HCT116 (cell line): Measurements from ENCODE around the gene ZFHX3. TPM values are rescaled to one million over a fixed set of nuclear protein-coding genes. Genes with fewer than 3 reads are reported as not detected.

Experiments
- ATAC-seq: fragments of 200-7000 bp; cut with Tn5 transposase; 2 replicates; pipeline ENCODE4 v1.9.1; 2020; ENCODE audit warnings: mild to moderate bottlenecking, moderate library complexity
- BruUV-seq: library from RNA; stranded (reverse); fragments of 400-500 nt; replicated peaks from 2 replicates; lab custom pipeline; 2021; lab: Mats Ljungman, UMichigan
- CTCF ChIA-PET: fragments of 300-600 bp; sonication (Branson Sonifier 250); formaldehyde crosslinking; loops from one replicate; lab custom pipeline; 2021; ENCODE audit warnings: antibody characterized with exemption; lab: Charles Lee
- POLR2A ChIA-PET: fragments of 300-600, 350-600 bp; sonication (Branson Sonifier 250); formaldehyde crosslinking; loops from one replicate; lab custom pipeline; 2021; ENCODE audit warnings: antibody characterized with exemption; lab: Charles Lee
- RAD21 ChIA-PET, 2 experiments: fragments of 300-600 bp; sonication (Branson Sonifier 250); formaldehyde crosslinking; loops; one replicate each; lab custom pipeline; 2023; ENCODE audit warnings: low total read pairs in 2 of 2; ENCODE audit not compliant: uncharacterized antibody in 2 of 2, unreplicated experiment in 2 of 2, low non-redundant PET in 1 of 2; lab: Charles Lee
- DNase-seq: peaks from one replicate; pipeline ENCODE4 v3.0.0-alpha.2; 2010; ENCODE audit warnings: low read depth, low spot score
- H2AFZ ChIP-seq: fragments of 200-600 bp; shearing (Covaris generic), sonication (generic); 2 replicates; pipeline ENCODE4 v1.6.1; 2017; ENCODE audit warnings: low read depth, mixed run types, mixed read lengths, antibody characterized with exemption, low read length; ENCODE audit not compliant: poor library complexity, severe bottlenecking
- H3K27ac ChIP-seq: 2 replicates; pipeline ENCODE4 v1.5.1; 2012; ENCODE audit warnings: low read depth, low read length
- H3K27me3 ChIP-seq: fragments of 200-600 bp; sonication (generic); 2 replicates; pipeline ENCODE4 v1.6.1; 2016; ENCODE audit warnings: mixed run types, low read length, mixed read lengths; ENCODE audit not compliant: insufficient read depth
- H3K36me3 ChIP-seq, 2 experiments: fragments of 200-500 bp in 1 of 2; fragments of 200-600 bp in 1 of 2; sonication (Bioruptor generic) in 1 of 2; sonication (generic) in 1 of 2; 2 replicates each; pipeline versions ENCODE4 v1.5.1 to v1.6.1; 2014 to 2016; ENCODE audit warnings: low read length in 2 of 2, inconsistent platforms in 1 of 2, mixed read lengths in 1 of 2, mixed run types in 1 of 2; ENCODE audit not compliant: insufficient read depth in 2 of 2, control insufficient read depth in 1 of 2
- H3K4me1 ChIP-seq, 2 experiments: fragments of 200-600 bp in 1 of 2; sonication (generic) in 1 of 2; 2 replicates each; pipeline versions ENCODE4 v1.5.1 to v1.6.1; 2012 to 2017; ENCODE audit warnings: low read length in 2 of 2, inconsistent platforms in 1 of 2, mild to moderate bottlenecking in 1 of 2, mixed read lengths in 1 of 2, mixed run types in 1 of 2, moderate library complexity in 1 of 2; ENCODE audit not compliant: insufficient read depth in 2 of 2, control insufficient read depth in 1 of 2
- H3K4me2 ChIP-seq: fragments of 200-600 bp; sonication (generic); 2 replicates; pipeline ENCODE4 v1.6.1; 2017; ENCODE audit warnings: mixed run types, low read length, mixed read lengths
- H3K4me3 ChIP-seq, 2 experiments: fragments of 200-600 bp in 1 of 2; sonication (generic) in 1 of 2; replicated peaks in 1 of 2; 2 replicates each; pipeline ENCODE4 v1.5.1; 2011 to 2016; ENCODE audit warnings: low read length in 2 of 2, control low read depth in 1 of 2, low read depth in 1 of 2, mild to moderate bottlenecking in 1 of 2, mixed read lengths in 1 of 2, mixed run types in 1 of 2
- H3K79me2 ChIP-seq: fragments of 200-600 bp; sonication (generic); 2 replicates; pipeline ENCODE4 v1.6.1; 2017; ENCODE audit warnings: mild to moderate bottlenecking, mixed run types, low read length, moderate library complexity, mixed read lengths; ENCODE audit not compliant: insufficient read depth
- H3K9ac ChIP-seq: fragments of 200-600 bp; sonication (generic); 2 replicates; pipeline ENCODE4 v1.6.1; 2016; ENCODE audit warnings: low read length, mixed read lengths
- H3K9me2 ChIP-seq: fragments of 200-600 bp; sonication (generic), shearing (Covaris generic); 2 replicates; pipeline ENCODE4 v1.6.1; 2017; ENCODE audit warnings: mixed run types, mild to moderate bottlenecking, moderate library complexity; ENCODE audit not compliant: insufficient read depth
- H3K9me3 ChIP-seq, 2 experiments: fragments of 200-500 bp in 1 of 2; fragments of 200-600 bp in 1 of 2; sonication (Bioruptor generic) in 1 of 2; sonication (generic) in 1 of 2; 2 replicates each; pipeline ENCODE4 v1.6.1; 2014 to 2017; ENCODE audit warnings: low read length in 2 of 2, mixed read lengths in 2 of 2, inconsistent platforms in 1 of 2, low read depth in 1 of 2, mild to moderate bottlenecking in 1 of 2, mixed run types in 1 of 2, moderate library complexity in 1 of 2; ENCODE audit not compliant: control insufficient read depth in 1 of 2, insufficient read depth in 1 of 2
- H4K20me1 ChIP-seq: fragments of 200-600 bp; sonication (generic), shearing (Covaris generic); 2 replicates; pipeline ENCODE4 v1.6.1; 2017; ENCODE audit warnings: mixed run types, mild to moderate bottlenecking, moderate library complexity; ENCODE audit not compliant: insufficient read depth
- EGR1 ChIP-seq: IDR thresholded peaks from 2 replicates; pipeline ENCODE4 v1.6.1; 2012; ENCODE audit warnings: low read depth
- POLR2A ChIP-seq: IDR thresholded peaks from 2 replicates; pipeline ENCODE4 v1.7.0; 2011; ENCODE audit warnings: borderline replicate concordance; ENCODE audit not compliant: insufficient read depth, insufficient read length; ENCODE audit errors: extremely low read depth
- SRF ChIP-seq: IDR thresholded peaks from 2 replicates; pipeline ENCODE4 v1.6.1; 2012; ENCODE audit warnings: low read depth
- ZNF274 ChIP-seq: fragments of 200-500 bp; sonication (Bioruptor generic); IDR thresholded peaks from 2 replicates; pipeline ENCODE4 v1.6.1; 2014; ENCODE audit warnings: mild to moderate bottlenecking, low read depth, low read length, inconsistent platforms
- intact Hi-C: fragments of 100-400 bp; cut with micrococcal nuclease; formaldehyde crosslinking; loops from 2 replicates; pipeline ENCODE4 v1.10.0; 2022
- total RNA-seq: library from RNA; stranded (reverse); gene quantifications from one replicate; pipeline ENCODE4 v1.2.1, GENCODE V29; 2021; ENCODE audit not compliant: unreplicated experiment
- TF ChIP-seq, protein P1 (sequence below): IDR thresholded peaks from 2 replicates; pipeline ENCODE4 v1.6.1; 2011; ENCODE audit warnings: mild to moderate bottlenecking, low read length, moderate library complexity; ENCODE audit not compliant: insufficient replicate concordance; ENCODE audit errors: extremely low read depth
- TF ChIP-seq, protein P2 (sequence below), 3 experiments: fragments of 200-600 bp in 1 of 3; sonication (generic) in 1 of 3; IDR thresholded peaks in 2 of 3; conservative IDR thresholded peaks in 1 of 3; 2 replicates each; pipeline ENCODE4 v1.5.1; 2012 to 2017; ENCODE audit warnings: low read depth in 2 of 3, low read length in 2 of 3, antibody characterized with exemption in 1 of 3, borderline replicate concordance in 1 of 3, control low read depth in 1 of 3, mild to moderate bottlenecking in 1 of 3, mixed read lengths in 1 of 3, mixed run types in 1 of 3, moderate library complexity in 1 of 3; ENCODE audit not compliant: insufficient read depth in 1 of 3

ZFHX3 gene
- total RNA-seq, 1 experiment from 2014 or later, result 6.3 TPM

DNA sequence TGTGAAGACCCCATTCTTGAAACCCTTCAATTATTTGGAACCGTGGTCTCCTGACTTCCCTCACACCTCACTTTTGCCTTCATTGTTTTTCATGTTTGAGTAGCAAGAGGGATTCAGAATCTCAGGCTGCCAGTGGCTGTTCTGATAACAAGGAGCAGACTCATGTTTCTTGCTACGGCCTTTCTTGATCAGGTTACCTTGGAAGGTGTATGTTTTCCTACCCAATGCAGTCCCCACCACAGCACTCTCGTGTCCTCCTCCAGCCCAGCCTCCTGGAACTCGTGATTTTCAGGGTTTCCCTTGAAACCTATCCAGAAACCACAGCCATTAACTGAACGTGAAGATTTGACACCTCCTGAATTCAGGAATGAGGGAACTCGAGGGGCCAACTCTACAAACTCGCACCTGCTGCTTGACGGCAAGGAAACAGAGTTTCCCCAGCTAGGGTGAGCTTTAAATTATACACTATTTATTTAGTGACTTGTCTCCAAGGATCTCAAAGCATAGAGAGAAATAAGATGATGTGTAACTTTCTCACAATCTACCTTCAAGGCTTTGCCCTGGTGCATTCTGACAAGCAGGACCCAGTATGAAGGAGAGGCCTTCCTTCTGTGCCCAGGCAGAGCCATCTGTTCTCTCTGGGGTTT, 1.6 kb downstream of the ZFHX3 start:
- H2AFZ ChIP-seq, result no peak overlapping the region
- intact Hi-C loops, result no loop called here
- H3K9me3 ChIP-seq, result no peaks in the 10 kb centered on the region
- peaks cover 71% of the 10 kb centered on the region for H3K79me2 ChIP-seq
- H3K4me3 ChIP-seq, result no peak overlapping the region
- RAD21 ChIA-PET, result no interaction called here
- no TSS peak for BruUV-seq
- no peak for DNase-seq
- no peak for ATAC-seq
- TF ChIP-seq ZNF274 (no peak), EGR1 (no peak), SRF (no peak), POLR2A (no peak)
- TF ChIP-seq, protein P1, sequence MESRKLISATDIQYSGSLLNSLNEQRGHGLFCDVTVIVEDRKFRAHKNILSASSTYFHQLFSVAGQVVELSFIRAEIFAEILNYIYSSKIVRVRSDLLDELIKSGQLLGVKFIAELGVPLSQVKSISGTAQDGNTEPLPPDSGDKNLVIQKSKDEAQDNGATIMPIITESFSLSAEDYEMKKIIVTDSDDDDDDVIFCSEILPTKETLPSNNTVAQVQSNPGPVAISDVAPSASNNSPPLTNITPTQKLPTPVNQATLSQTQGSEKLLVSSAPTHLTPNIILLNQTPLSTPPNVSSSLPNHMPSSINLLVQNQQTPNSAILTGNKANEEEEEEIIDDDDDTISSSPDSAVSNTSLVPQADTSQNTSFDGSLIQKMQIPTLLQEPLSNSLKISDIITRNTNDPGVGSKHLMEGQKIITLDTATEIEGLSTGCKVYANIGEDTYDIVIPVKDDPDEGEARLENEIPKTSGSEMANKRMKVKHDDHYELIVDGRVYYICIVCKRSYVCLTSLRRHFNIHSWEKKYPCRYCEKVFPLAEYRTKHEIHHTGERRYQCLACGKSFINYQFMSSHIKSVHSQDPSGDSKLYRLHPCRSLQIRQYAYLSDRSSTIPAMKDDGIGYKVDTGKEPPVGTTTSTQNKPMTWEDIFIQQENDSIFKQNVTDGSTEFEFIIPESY, result no peak
- TF ChIP-seq, protein P2, sequence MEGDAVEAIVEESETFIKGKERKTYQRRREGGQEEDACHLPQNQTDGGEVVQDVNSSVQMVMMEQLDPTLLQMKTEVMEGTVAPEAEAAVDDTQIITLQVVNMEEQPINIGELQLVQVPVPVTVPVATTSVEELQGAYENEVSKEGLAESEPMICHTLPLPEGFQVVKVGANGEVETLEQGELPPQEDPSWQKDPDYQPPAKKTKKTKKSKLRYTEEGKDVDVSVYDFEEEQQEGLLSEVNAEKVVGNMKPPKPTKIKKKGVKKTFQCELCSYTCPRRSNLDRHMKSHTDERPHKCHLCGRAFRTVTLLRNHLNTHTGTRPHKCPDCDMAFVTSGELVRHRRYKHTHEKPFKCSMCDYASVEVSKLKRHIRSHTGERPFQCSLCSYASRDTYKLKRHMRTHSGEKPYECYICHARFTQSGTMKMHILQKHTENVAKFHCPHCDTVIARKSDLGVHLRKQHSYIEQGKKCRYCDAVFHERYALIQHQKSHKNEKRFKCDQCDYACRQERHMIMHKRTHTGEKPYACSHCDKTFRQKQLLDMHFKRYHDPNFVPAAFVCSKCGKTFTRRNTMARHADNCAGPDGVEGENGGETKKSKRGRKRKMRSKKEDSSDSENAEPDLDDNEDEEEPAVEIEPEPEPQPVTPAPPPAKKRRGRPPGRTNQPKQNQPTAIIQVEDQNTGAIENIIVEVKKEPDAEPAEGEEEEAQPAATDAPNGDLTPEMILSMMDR (IDR thresholded peaks at IDR 0.05 in 2 of 3, conservative IDR thresholded peaks at IDR 0.05 in 1 of 3; ENCODE audit: borderline replicate concordance in 1 of 3, insufficient read depth in 1 of 3, low read depth in 2 of 3, low read length in 2 of 3), result no peak
- H3K27ac ChIP-seq, result no peak overlapping the region
- H3K4me1 ChIP-seq, result peaks cover 23 to 28% of the 10 kb centered on the region in 2 experiments
- POLR2A ChIA-PET, result no interaction called here
- H3K4me2 ChIP-seq, result peak overlapping the region; percentile 92; the same call in 1 of the 2 replicates
- no peak overlapping the region for H3K9ac ChIP-seq
- H3K36me3 ChIP-seq, result no peaks in the 10 kb centered on the region
- H3K27me3 ChIP-seq, result no peaks in the 10 kb centered on the region
- no peaks in the 10 kb centered on the region for H3K9me2 ChIP-seq
- CTCF ChIA-PET, result no interaction called here
- H4K20me1 ChIP-seq, result no peaks in the 10 kb centered on the region
